ENCODE data around the gene ALLC. TPM values are rescaled to one million over a fixed set of nuclear protein-coding genes. Genes with fewer than 3 reads are reported as not detected.
"Not testable (repeated sequence)": the region's sequence is repeated elsewhere in the genome, so short reads cannot be mapped to it uniquely, and the experiment has no call there.

ALLC gene
- total and polyA plus RNA-seq, 5 donors = 0.23 to 0.57 (median 0.32) TPM; not detected in 1

DNA sequence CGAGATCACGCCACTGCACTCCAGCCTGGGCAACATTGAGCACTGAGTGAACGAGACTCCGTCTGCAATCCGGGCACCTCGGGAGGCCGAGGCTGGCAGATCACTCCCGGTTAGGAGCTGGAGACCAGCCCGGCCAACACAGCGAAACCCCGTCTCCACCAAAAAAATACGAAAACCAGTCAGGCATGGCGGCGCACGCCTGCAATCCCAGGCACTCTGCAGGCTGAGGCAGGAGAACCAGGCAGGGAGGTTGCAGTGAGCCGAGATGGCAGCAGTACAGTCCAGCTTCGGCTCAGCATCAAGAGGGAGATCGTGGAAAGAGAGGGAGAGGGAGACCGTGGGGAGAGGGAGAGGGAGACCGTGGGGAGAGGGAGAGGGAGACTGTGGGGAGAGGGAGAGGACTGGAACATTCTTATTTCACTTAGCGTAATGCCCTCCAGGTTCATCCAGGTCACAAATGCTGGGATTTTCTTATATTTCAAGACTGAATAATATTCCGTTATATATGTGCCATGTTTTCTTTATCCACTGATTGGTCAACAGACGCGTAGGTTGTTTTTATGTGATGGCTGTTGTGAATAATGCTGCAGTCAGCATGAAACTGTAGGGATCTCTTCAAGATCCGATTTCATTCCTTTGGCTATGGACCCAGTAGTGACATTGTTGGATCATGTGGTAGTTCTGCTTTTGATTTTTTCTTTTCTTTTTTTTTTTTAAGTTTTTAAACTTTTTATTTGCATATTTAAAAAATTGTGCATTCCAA lies 41.4 kb upstream of the ALLC start:
- H3K9me3 ChIP-seq (ENCODE audit: control insufficient read depth, low read length); ATAC-seq; H3K4me1 ChIP-seq (ENCODE audit: control insufficient read depth, insufficient read depth, low read length); intact Hi-C loops (cut with DNase I); H3K27me3 ChIP-seq (ENCODE audit: control insufficient read depth, insufficient read depth); H3K27ac ChIP-seq (ENCODE audit: low read length); H3K4me3 ChIP-seq (ENCODE audit: low read length): not testable (repeated sequence)
- peak in 1 of 3 donors; percentile 7 for DNase-seq
- 97% methylated on average over 25 of the region's 25 CpGs for WGBS

DNA sequence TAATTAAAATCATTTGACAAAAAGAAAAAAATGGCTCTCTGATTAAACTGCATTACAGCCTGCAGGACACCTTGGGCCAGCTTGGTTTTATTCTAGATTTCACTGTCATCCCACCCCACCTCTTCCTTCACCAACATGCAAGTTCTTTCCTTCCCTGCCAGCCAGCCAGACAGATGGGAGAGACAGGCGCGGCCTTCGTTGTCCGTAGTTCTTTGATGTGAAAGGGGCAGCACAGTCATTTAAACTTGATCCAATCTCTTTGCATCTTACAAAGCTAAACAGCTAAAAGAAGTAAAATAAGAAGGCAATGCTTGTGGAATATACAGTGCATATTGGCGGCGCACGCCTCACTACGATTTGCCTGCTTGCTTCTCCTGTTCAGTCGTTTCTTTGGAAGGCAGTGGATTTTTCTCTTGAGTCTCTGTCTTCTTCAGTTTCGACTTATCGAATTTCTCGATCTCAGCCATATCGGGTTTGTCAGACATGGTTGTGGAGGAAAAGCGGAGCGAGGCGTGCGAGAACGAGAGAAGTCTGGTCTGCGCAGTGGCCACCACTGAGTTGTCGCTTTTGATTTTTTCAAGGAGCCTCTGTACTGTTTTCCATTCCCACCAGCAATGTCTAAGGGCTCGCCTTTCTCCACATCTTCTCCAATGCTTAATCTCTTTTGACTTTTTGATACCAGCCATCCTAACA lies 40.7 kb upstream of the ALLC start:
- no peaks in the 10 kb centered on the region for H3K27me3 ChIP-seq (ENCODE audit: control insufficient read depth, insufficient read depth)
- 97% methylated on average over 21 of the region's 21 CpGs for WGBS
- DNase-seq (no peak), ATAC-seq (no peak)
- intact Hi-C loops (cut with DNase I) = no loop called here
- H3K4me1 ChIP-seq (ENCODE audit: control insufficient read depth, insufficient read depth, low read length) = no peaks in the 10 kb centered on the region
- no peak overlapping the region for H3K27ac ChIP-seq (ENCODE audit: low read length)
- H3K4me3 ChIP-seq (ENCODE audit: low read length) = no peak overlapping the region
- no peaks in the 10 kb centered on the region for H3K9me3 ChIP-seq (ENCODE audit: control insufficient read depth, low read length)

DNA sequence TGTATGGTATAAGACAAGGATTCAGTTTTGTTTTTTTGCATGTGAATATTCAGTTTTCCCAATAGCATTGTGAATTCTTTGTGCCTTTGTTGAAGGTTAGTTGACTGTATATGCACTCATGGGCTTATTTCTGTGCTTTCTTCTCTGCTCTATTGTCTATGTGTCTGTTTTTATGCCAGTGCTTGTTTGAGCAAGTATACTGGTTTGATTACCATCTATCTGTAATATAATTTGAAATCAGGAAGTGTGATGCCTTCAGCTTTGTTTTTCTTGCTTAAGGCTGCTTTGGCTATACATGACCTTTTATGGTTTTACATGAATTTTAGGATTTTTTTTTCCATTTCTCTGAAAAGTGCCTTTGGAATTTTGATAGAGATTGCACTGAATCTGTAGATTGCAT lies 39.6 kb upstream of the ALLC start:
- ATAC-seq (no peak), DNase-seq (no peak)
- Histone ChIP-seq H3K27ac (ENCODE audit: low read length) (no peak overlapping the region), H3K9me3 (ENCODE audit: control insufficient read depth, low read length) (no peaks in the 10 kb centered on the region), H3K4me1 (ENCODE audit: control insufficient read depth, insufficient read depth, low read length) (no peaks in the 10 kb centered on the region), H3K4me3 (ENCODE audit: low read length) (no peak overlapping the region), H3K27me3 (ENCODE audit: control insufficient read depth, insufficient read depth) (no peaks in the 10 kb centered on the region)
- intact Hi-C loops (cut with DNase I) = no loop called here

DNA sequence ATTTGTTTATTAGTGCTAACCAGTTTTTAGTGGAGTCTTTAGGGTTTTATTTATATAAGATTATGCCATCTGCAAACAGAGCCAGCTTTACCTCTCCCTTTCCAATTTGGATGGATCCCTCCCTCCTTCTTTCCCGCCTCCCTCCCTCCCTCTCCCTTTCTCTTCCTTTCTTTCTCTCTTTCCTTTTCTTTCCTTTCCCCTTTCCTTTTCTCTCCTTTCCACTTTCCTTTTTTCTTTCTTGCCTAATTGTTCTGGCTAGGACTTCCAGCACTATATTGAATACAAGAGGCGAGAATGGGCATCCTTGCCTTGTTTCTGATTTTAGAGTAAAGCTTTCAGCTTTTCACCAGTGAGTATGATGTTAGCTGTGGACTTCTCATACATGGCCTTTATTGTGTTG lies 39.0 kb upstream of the ALLC start:
- Histone ChIP-seq H3K27me3 (ENCODE audit: control insufficient read depth, insufficient read depth) (no peaks in the 10 kb centered on the region), H3K4me1 (ENCODE audit: control insufficient read depth, insufficient read depth, low read length) (no peaks in the 10 kb centered on the region), H3K27ac (ENCODE audit: low read length) (no peak overlapping the region), H3K4me3 (ENCODE audit: low read length) (no peak overlapping the region), H3K9me3 (ENCODE audit: control insufficient read depth, low read length) (no peaks in the 10 kb centered on the region)
- WGBS = 95% methylated on average over 2 of the region's 2 CpGs
- DNase-seq (no peak), ATAC-seq (no peak)
- intact Hi-C loops (cut with DNase I) = no loop called here

DNA sequence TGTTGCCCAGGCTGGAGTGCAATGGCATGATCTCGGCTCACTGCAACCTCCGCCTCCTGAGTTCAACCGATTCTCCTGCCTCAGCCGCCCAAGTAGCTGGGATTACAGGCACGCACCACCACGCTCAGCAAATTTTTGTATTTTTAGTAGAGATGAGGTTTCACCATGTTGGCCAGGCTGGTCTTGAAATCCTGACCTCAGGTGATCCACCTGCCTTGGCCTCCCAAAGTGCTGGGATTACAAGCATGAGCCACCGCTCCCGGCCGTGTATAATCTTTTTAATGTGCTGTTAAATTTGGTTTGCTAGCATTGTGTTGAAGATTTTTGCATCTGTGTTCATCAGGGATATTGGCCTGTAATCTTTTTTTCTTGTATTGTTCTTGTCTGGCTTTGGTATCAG lies 38.3 kb upstream of the ALLC start:
- H3K27ac ChIP-seq (ENCODE audit: low read length); ATAC-seq; intact Hi-C loops (cut with DNase I); H3K9me3 ChIP-seq (ENCODE audit: control insufficient read depth, low read length); DNase-seq; H3K4me3 ChIP-seq (ENCODE audit: low read length); H3K27me3 ChIP-seq (ENCODE audit: control insufficient read depth, insufficient read depth); H3K4me1 ChIP-seq (ENCODE audit: control insufficient read depth, insufficient read depth, low read length): not testable (repeated sequence)
- WGBS = 97% methylated on average over 9 of the region's 9 CpGs

DNA sequence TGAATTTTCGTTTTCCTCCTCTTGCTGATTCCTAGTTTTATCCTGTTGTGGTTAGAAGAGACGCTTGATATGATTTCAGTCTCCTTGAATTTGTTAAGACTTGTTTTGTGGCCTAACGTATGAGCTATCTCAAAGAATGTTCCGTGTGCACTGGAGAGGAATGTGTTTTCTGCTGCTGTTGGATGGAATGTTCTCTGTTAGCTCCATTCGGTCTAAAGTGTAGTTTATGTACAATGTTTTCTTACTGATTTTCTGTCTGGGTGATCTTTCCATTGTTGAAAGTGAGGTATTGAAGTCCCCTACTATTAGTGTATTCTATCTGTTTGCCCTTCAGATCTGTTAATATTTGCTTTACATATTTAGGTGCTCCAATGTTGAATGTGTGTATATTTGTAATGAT lies 37.2 kb upstream of the ALLC start:
- Histone ChIP-seq H3K4me1 (ENCODE audit: control insufficient read depth, insufficient read depth, low read length) (no peaks in the 10 kb centered on the region), H3K9me3 (ENCODE audit: control insufficient read depth, low read length) (no peaks in the 10 kb centered on the region), H3K27ac (ENCODE audit: low read length) (no peak overlapping the region), H3K4me3 (ENCODE audit: low read length) (no peak overlapping the region), H3K27me3 (ENCODE audit: control insufficient read depth, insufficient read depth) (no peaks in the 10 kb centered on the region)
- peak in 1 of 2 donors; percentile 51 for ATAC-seq
- WGBS = 65% methylated on average over 5 of the region's 5 CpGs
- intact Hi-C loops (cut with DNase I) = no loop called here
- no peak for DNase-seq

DNA sequence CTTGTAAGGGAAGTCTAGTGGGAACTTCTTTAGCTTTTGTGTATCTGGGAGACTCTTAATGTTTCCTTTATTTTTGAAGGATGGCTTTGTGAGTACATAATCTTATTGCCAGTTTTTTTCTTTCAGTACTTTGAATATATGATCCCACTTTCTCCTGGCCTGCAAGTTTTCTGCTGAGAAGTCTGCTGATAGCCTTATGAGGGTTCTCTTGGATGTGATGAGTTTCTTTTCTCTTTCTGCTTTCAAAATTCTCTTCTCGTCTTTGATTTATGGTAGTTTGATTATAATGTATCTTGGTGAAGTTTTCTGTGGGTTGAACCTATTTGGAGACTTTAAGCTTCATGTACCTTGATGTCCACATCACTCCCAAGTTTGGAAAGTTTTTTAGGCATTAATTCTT lies 35.0 kb upstream of the ALLC start:
- H3K27me3 ChIP-seq (ENCODE audit: control insufficient read depth, insufficient read depth) = no peaks in the 10 kb centered on the region
- ATAC-seq = no peak
- 87% methylated on average over 1 of the region's 1 CpG for WGBS

DNA sequence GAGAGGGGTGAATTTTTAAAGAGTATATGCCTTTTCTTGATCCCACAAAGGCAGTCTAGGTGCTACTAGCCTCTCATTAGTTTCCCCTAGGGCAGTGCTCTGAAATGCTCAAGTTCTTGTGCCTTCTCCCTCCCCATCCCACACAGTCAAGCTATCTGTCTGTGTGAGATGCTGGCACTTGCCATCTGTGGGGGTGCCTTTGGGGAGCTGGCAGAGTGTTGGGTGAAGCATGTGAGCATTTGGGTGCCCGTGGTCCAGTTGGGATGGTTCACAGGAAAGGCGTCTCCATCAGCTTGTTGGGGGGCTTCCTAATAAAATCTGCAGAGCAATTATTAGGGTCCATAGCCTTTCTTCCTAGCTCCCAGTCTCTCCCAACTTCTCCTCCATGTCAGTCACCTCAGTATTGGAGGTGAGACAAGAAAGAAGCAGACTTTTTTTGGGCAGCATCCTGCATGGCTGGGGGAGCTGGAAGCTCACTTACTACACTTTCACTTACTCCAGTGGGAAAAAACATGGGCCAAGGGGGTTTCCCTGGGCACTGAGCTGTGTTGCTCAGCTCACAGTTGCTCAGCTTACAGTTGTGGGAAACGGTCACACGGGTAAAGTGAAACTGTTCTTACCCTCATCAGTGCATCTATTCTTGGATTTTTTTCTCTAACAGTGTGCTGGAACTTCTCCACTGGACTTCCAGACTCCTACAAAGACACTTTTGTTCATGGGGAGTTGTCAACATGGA lies 33.8 kb upstream of the ALLC start:
- Histone ChIP-seq H3K27me3 (ENCODE audit: control insufficient read depth, insufficient read depth) (no peaks in the 10 kb centered on the region), H3K9me3 (ENCODE audit: control insufficient read depth, low read length) (no peaks in the 10 kb centered on the region), H3K4me1 (ENCODE audit: control insufficient read depth, insufficient read depth, low read length) (peaks cover 7% of the 10 kb centered on the region), H3K4me3 (ENCODE audit: low read length) (no peak overlapping the region), H3K27ac (ENCODE audit: low read length) (no peak overlapping the region)
- peak in 1 of 3 donors; percentile 15 for DNase-seq
- WGBS = 80% methylated on average over 4 of the region's 4 CpGs
- no peak for ATAC-seq
- intact Hi-C loops (cut with DNase I) = no loop called here

More for the DNA sequence above, 35.0 kb upstream of the ALLC start:
- peaks cover 7% of the 10 kb centered on the region for H3K4me1 ChIP-seq (ENCODE audit: control insufficient read depth, insufficient read depth, low read length)
- intact Hi-C loops (cut with DNase I) = no loop called here
- no peak overlapping the region for H3K4me3 ChIP-seq (ENCODE audit: low read length)
- H3K27ac ChIP-seq (ENCODE audit: low read length) = no peak overlapping the region
- H3K9me3 ChIP-seq (ENCODE audit: control insufficient read depth, low read length) = no peaks in the 10 kb centered on the region
- DNase-seq = no peak

DNA sequence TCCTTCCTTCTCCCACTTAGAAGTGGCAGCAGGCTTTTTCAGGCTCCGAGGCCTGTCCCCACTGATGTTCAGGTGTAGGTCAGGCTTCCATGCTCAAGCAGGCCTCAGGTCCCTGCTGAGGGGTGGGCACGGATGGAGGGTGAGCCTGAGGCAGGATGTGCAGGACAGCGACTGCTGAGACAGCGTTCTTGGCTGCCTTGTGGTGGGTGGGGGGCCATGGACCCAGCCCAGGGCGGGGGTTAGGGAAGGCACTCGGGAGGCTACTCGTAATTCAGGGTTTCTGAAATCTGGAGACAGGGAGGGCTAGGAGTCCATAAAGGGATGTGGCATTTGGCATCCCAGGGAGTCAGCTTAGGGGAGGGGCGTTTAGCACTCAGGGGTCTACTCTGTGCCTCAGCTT lies 32.8 kb upstream of the ALLC start:
- DNase-seq (peak in 2 of 3 donors; percentile 34 to 38), ATAC-seq (no peak)
- Histone ChIP-seq H3K9me3 (ENCODE audit: control insufficient read depth, low read length) (no peaks in the 10 kb centered on the region), H3K4me3 (ENCODE audit: low read length) (no peak overlapping the region), H3K27ac (ENCODE audit: low read length) (no peak overlapping the region), H3K27me3 (ENCODE audit: control insufficient read depth, insufficient read depth) (no peaks in the 10 kb centered on the region), H3K4me1 (ENCODE audit: control insufficient read depth, insufficient read depth, low read length) (peaks cover 7% of the 10 kb centered on the region)
- intact Hi-C loops (cut with DNase I) = no loop called here
- WGBS = 92% methylated on average over 8 of the region's 8 CpGs

DNA sequence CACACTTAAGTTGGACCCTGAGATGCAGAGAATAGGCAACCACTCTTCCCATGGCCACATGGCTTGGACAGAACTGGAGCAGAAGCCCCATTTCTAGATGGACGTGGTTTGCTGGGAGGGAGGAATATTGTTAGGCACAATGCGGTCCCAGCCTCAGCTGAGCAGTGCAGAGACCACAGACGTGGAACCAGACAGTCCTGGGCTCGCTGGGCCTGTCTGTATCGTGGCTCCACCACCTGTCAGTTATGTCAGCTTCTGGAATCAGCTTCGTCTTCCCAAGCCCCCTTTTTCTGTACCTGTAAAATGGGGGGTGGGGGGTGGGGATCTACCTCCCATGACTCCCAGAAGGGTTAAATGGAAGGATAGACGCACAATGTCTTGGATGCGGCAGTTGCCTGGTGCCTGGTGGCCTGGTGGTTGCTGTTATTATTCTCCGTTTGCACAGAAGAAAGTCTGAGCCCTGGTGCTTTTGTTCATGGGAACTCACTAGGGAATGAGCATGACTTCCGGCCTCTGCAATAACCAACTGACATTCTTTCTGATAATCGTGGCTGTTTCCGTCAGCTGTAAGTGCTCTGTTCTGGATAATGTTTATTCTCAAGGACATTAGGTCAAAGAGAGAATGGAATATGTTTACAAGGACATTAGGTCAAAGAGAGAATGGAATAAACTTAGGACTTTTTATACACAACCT lies 31.7 kb upstream of the ALLC start:
- Histone ChIP-seq H3K4me1 (ENCODE audit: control insufficient read depth, insufficient read depth, low read length) (peaks cover 7% of the 10 kb centered on the region), H3K27ac (ENCODE audit: low read length) (peak overlapping the region; percentile 75), H3K27me3 (ENCODE audit: control insufficient read depth, insufficient read depth) (no peaks in the 10 kb centered on the region), H3K9me3 (ENCODE audit: control insufficient read depth, low read length) (no peaks in the 10 kb centered on the region), H3K4me3 (ENCODE audit: low read length) (no peak overlapping the region)
- intact Hi-C loops (cut with DNase I) = no loop called here
- 42% methylated on average over 12 of the region's 12 CpGs for WGBS
- DNase-seq (peak in 2 of 3 donors; percentile 35 to 38), ATAC-seq (peak; percentile 72 to 92)

Data from right cardiac atrium (tissue), 5 donors.